DOHH2 (cell line): ENCODE measurements around the gene ROR1.

ENCODE experiments used
- EZH2phosphoT487 ChIP-seq: fragments of 200-600 bp; sonication (generic); IDR thresholded peaks from 2 replicates; pipeline ENCODE4 v1.6.1; 2017; ENCODE audit warnings: borderline replicate concordance, mild to moderate bottlenecking, antibody characterized with exemption, low read length, moderate library complexity, mixed read lengths
- TF ChIP-seq, protein P1 (sequence below): fragments of 200-600 bp; sonication (generic); IDR thresholded peaks from one replicate; pipeline ENCODE4 v1.5.1; 2014; ENCODE audit warnings: antibody characterized with exemption, mild to moderate bottlenecking, low read depth, low read length; ENCODE audit not compliant: poor library complexity, severe bottlenecking

DNA sequence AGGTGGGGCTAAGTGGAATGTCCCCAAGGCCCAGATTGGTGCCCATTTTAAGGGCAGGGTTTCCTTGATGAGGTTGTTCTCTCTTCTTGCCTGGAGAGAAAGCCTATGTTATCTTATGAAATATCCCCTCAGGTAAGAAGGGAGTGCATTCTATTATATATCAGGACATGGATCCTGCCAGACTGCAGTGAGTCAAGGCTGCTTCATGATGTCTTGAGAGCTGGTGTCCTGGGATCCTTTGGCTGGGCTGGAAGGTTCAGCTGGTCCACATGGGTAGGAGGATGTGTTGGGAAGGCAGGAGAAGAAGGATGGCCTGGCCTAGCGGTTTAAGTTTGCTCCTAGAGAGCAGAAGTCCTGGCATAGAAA lies 207.6 kb downstream of the ROR1 start:
- TF ChIP-seq, protein P1, sequence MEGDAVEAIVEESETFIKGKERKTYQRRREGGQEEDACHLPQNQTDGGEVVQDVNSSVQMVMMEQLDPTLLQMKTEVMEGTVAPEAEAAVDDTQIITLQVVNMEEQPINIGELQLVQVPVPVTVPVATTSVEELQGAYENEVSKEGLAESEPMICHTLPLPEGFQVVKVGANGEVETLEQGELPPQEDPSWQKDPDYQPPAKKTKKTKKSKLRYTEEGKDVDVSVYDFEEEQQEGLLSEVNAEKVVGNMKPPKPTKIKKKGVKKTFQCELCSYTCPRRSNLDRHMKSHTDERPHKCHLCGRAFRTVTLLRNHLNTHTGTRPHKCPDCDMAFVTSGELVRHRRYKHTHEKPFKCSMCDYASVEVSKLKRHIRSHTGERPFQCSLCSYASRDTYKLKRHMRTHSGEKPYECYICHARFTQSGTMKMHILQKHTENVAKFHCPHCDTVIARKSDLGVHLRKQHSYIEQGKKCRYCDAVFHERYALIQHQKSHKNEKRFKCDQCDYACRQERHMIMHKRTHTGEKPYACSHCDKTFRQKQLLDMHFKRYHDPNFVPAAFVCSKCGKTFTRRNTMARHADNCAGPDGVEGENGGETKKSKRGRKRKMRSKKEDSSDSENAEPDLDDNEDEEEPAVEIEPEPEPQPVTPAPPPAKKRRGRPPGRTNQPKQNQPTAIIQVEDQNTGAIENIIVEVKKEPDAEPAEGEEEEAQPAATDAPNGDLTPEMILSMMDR = no peak
- TF ChIP-seq EZH2phosphoT487 = no peak
